CD8-positive, alpha-beta memory T cell (primary cell): Measurements from ENCODE around the gene GBA2. TPM values are rescaled to one million over a fixed set of nuclear protein-coding genes. Genes with fewer than 3 reads are reported as not detected.

ENCODE experiments used
- CTCF ChIA-PET: fragments of 350-600 bp; sonication (Branson Sonifier 250); formaldehyde crosslinking; loops from one replicate; lab custom pipeline; 2021; ENCODE audit warnings: antibody characterized with exemption; lab: Charles Lee
- POLR2A ChIA-PET: fragments of 350-600 bp; sonication (Branson Sonifier 250); formaldehyde crosslinking; loops from one replicate; lab custom pipeline; 2021; ENCODE audit warnings: antibody characterized with exemption; lab: Charles Lee
- DNase-seq, 5 donors: peaks; one replicate each; pipeline versions ENCODE4 v3.0.0 to v3.0.0-alpha.2; 2020 to 2022; ENCODE audit warnings: mixed read lengths in 1 of 5
- H3K27ac ChIP-seq: one replicate; pipeline ENCODE4 v1.7.0; 2013; ENCODE audit warnings: low read depth, mild to moderate bottlenecking, low read length, moderate library complexity
- H3K27me3 ChIP-seq: 2 replicates; pipeline ENCODE4 v1.7.0; 2013; ENCODE audit warnings: low read length, mild to moderate bottlenecking; ENCODE audit not compliant: insufficient read depth, poor library complexity, severe bottlenecking
- H3K36me3 ChIP-seq: 2 replicates; pipeline ENCODE4 v1.7.0; 2013; ENCODE audit warnings: mild to moderate bottlenecking, low read length, moderate library complexity; ENCODE audit not compliant: insufficient read depth
- H3K4me1 ChIP-seq: 2 replicates; pipeline ENCODE4 v1.7.0; 2013; ENCODE audit warnings: mild to moderate bottlenecking, low read length, moderate library complexity; ENCODE audit not compliant: insufficient read depth
- H3K4me3 ChIP-seq: 2 replicates; pipeline ENCODE4 v1.7.0; 2013; ENCODE audit warnings: mild to moderate bottlenecking, low read length
- H3K9me3 ChIP-seq: 2 replicates; pipeline ENCODE4 v1.7.0; 2013; ENCODE audit warnings: mild to moderate bottlenecking, low read length
- H3K27ac Mint-ChIP-seq, 8 donors: one replicate each; pipeline ENCODE4 v1.8.0; 2020 to 2021; ENCODE audit warnings: mixed read lengths in 8 of 8, mild to moderate bottlenecking in 6 of 8, inconsistent platforms in 3 of 8, moderate library complexity in 3 of 8
- H3K27me3 Mint-ChIP-seq, 2 donors: one replicate each; pipeline ENCODE4 v1.8.0; 2020 to 2021; ENCODE audit warnings: mixed read lengths in 2 of 2, mild to moderate bottlenecking in 1 of 2, moderate library complexity in 1 of 2
- H3K36me3 Mint-ChIP-seq, 3 donors: one replicate each; pipeline ENCODE4 v1.8.0; 2020 to 2021; ENCODE audit warnings: mixed read lengths in 3 of 3, inconsistent platforms in 1 of 3, mild to moderate bottlenecking in 1 of 3
- H3K4me1 Mint-ChIP-seq, 3 donors: one replicate each; pipeline ENCODE4 v1.8.0; 2020 to 2021; ENCODE audit warnings: mixed read lengths in 3 of 3, inconsistent platforms in 1 of 3, mild to moderate bottlenecking in 1 of 3
- H3K4me3 Mint-ChIP-seq, 7 donors: one replicate each; pipeline ENCODE4 v1.8.0; 2020 to 2021; ENCODE audit warnings: mixed read lengths in 7 of 7, mild to moderate bottlenecking in 6 of 7, moderate library complexity in 4 of 7, inconsistent platforms in 2 of 7
- H3K9me3 Mint-ChIP-seq, 5 donors: one replicate each; pipeline ENCODE4 v1.8.0; 2020 to 2022; ENCODE audit warnings: mixed read lengths in 5 of 5, mild to moderate bottlenecking in 3 of 5, moderate library complexity in 2 of 5, inconsistent platforms in 1 of 5
- polyA plus RNA-seq: library from polyadenylated mRNA; unstranded; fragments of 300-500 nt; fragmentation: Illumina TruSeq; gene quantifications from one replicate; pipeline ENCODE4 v1.2.3, GENCODE V29; 2021
- total RNA-seq, 2 experiments: library from RNA; stranded (reverse); gene quantifications; one replicate each; pipeline ENCODE4 v1.2.3, GENCODE V29; 2021

The GBA2 gene
- total and polyA plus RNA-seq, 3 experiments from 2014 or later: 30.7 to 42.0 (median 41.8) TPM

DNA sequence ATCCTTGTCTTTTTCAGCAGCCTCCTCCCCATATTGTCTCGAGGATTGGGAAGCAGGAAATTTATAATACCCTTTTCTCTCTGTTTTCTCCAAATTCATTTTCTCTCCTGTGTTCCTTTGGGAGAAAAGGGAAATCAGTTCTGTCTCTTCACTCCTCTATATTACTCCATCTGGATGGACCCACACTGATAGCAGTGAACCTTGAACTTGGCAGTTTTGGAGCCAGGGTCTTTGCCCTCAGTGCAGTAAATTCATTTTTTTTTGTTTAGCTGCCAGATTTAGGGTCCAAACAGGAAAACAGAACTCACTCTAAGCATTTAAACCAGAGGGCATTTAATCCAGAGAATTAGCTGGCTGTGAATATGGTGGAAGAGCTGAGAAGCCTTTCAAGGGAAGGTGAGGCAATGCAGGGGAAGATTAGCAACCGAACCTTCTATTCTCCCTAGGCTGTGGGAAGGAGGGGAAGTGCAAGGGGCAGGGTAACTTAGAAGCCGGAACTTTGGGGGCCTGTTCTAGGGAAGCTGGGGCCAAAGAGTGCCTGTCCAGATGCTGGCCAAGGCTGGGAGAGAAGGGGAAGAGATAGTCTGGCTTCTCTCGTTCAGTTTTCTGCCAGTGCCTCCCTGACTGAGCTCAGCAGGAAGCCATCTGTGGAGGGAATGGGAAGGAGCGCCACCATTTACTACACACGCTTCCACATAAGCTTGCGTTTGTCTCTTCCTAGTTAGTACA, 26.0 kb upstream of the GBA2 start:
- Histone ChIP-seq H3K4me3 (no peak overlapping the region), H3K27ac (no peak overlapping the region), H3K4me1 (no peaks in the 10 kb centered on the region), H3K9me3 (no peaks in the 10 kb centered on the region), H3K36me3 (no peaks in the 10 kb centered on the region), H3K27me3 (no peaks in the 10 kb centered on the region)
- no peaks in the 10 kb centered on the region for H3K27me3 Mint-ChIP-seq
- DNase-seq: no peak
- H3K36me3 Mint-ChIP-seq: peaks cover 0 to 15% (median 6%) of the 10 kb centered on the region in 3 donors
- H3K27ac Mint-ChIP-seq: peak overlapping the region in 2 of 8 donors; percentile 58 to 61
- POLR2A ChIA-PET: no interaction called here
- CTCF ChIA-PET: interaction anchor here (0.7 to 1.4 kb wide), 4 partner anchors 9 to 23 kb away, joined by 3 to 5 read pairs (median 3); no protein-coding TSS in a partner anchor
- peaks cover 0 to 7% (median 2%) of the 10 kb centered on the region in 3 donors for H3K4me1 Mint-ChIP-seq
- no peaks in the 10 kb centered on the region for H3K9me3 Mint-ChIP-seq
- H3K4me3 Mint-ChIP-seq: no peak overlapping the region

GRCh38 chr9:35771943-35772342, 22.9 kb upstream of the GBA2 start:
- no peak overlapping the region for H3K4me3 Mint-ChIP-seq
- H3K9me3 ChIP-seq: no peaks in the 10 kb centered on the region
- peaks cover 5 to 8% (median 5%) of the 10 kb centered on the region in 3 donors for H3K4me1 Mint-ChIP-seq
- H3K36me3 ChIP-seq: no peaks in the 10 kb centered on the region
- no peaks in the 10 kb centered on the region for H3K4me1 ChIP-seq
- H3K9me3 Mint-ChIP-seq: no peaks in the 10 kb centered on the region
- no peak for DNase-seq
- H3K27ac Mint-ChIP-seq: no peak overlapping the region
- ChIA-PET CTCF (interaction anchor here (1.4 to 2.8 kb wide), 2 partner anchors 15 to 18 kb away, joined by 4 to 8 read pairs; no protein-coding TSS in a partner anchor), POLR2A (no interaction called here)
- peaks cover 0 to 7% (median 0%) of the 10 kb centered on the region in 3 donors for H3K36me3 Mint-ChIP-seq
- no peaks in the 10 kb centered on the region for H3K27me3 Mint-ChIP-seq
- H3K27ac ChIP-seq: no peak overlapping the region
- no peak overlapping the region for H3K4me3 ChIP-seq
- H3K27me3 ChIP-seq: no peaks in the 10 kb centered on the region

GRCh38 chr9:35771534-35771933, 22.5 kb upstream of the GBA2 start:
- Histone ChIP-seq H3K27me3 (no peaks in the 10 kb centered on the region), H3K9me3 (no peaks in the 10 kb centered on the region), H3K4me3 (no peak overlapping the region), H3K36me3 (no peaks in the 10 kb centered on the region), H3K4me1 (no peaks in the 10 kb centered on the region), H3K27ac (no peak overlapping the region)
- Mint-ChIP-seq H3K4me3 (no peak overlapping the region), H3K4me1 (peaks cover 7 to 10% (median 8%) of the 10 kb centered on the region in 3 donors), H3K9me3 (no peaks in the 10 kb centered on the region), H3K27me3 (no peaks in the 10 kb centered on the region), H3K36me3 (peaks cover 0 to 7% (median 0%) of the 10 kb centered on the region in 3 donors), H3K27ac (no peak overlapping the region)
- DNase-seq: no peak
- ChIA-PET POLR2A (interaction anchor here (0.5 to 1.0 kb wide), 2 partner anchors 35 to 194 kb away, joined by 3 to 4 read pairs; no protein-coding TSS in a partner anchor), CTCF (interaction anchor here (2.8 to 3.0 kb wide), 2 partner anchors 15 to 18 kb away, joined by 8 to 11 read pairs; no protein-coding TSS in a partner anchor)

DNA sequence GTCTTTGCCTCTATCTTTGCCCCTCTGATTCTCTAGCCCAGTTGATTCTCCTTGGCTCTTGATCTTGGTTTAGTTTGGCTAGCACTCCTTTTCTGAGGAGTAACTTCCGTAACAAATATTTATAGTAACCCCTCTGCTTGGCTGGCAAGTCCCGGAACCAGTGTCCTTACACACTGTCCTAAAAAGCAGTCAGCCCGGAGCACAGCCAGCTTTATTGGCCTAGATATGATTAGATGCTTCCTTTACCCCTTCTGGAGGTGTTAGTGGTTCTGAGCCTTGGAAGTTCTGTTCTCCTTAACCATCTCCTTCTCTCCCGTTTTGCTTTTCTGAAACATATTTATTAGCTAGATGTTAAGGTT, 22.0 kb upstream of the GBA2 start:
- H3K27me3 Mint-ChIP-seq: no peaks in the 10 kb centered on the region
- H3K27me3 ChIP-seq: no peaks in the 10 kb centered on the region
- no peak overlapping the region for H3K27ac Mint-ChIP-seq
- H3K4me3 ChIP-seq: no peak overlapping the region
- H3K4me1 Mint-ChIP-seq: peaks cover 9 to 15% (median 12%) of the 10 kb centered on the region in 3 donors
- ChIA-PET CTCF (interaction anchor here (2.8 to 3.0 kb wide), 2 partner anchors 14 to 19 kb away, joined by 8 to 11 read pairs; no protein-coding TSS in a partner anchor), POLR2A (interaction anchor here (0.5 to 1.0 kb wide), 2 partner anchors 35 to 195 kb away, joined by 3 to 4 read pairs; no protein-coding TSS in a partner anchor)
- H3K27ac ChIP-seq: no peak overlapping the region
- H3K4me3 Mint-ChIP-seq: no peak overlapping the region
- H3K4me1 ChIP-seq: no peaks in the 10 kb centered on the region
- no peaks in the 10 kb centered on the region for H3K36me3 ChIP-seq
- H3K9me3 Mint-ChIP-seq: no peaks in the 10 kb centered on the region
- no peak for DNase-seq
- H3K9me3 ChIP-seq: no peaks in the 10 kb centered on the region
- H3K36me3 Mint-ChIP-seq: peaks cover 0 to 5% (median 0%) of the 10 kb centered on the region in 3 donors

DNA sequence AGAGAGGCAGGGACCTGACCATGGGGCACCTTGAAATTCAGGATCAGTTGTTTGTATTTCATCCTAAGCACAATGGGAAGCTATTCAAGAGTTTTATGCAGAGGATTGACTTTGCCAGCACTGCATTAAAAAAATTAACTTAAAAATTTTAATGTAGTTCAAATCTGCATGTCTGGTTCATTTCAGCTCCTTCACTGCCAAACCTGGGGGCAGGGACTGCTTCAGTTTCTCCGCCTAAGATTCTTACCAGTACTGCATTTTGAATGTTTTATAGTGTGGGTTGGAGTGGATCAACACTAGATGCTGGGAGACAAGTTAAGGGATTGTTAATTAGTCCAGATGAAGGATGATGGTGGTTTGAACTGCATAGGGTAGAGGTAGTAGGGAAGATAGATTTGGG, 20.7 kb upstream of the GBA2 start:
- DNase-seq: no peak
- no peak overlapping the region for H3K4me3 ChIP-seq
- H3K9me3 ChIP-seq: no peaks in the 10 kb centered on the region
- no peaks in the 10 kb centered on the region for H3K36me3 ChIP-seq
- H3K4me1 Mint-ChIP-seq: peaks cover 10 to 19% (median 12%) of the 10 kb centered on the region in 3 donors
- ChIA-PET CTCF (interaction anchor here (1.2 to 3.0 kb wide), 2 partner anchors 13 to 112 kb away, joined by 5 to 11 read pairs; no protein-coding TSS in a partner anchor), POLR2A (no interaction called here)
- H3K4me3 Mint-ChIP-seq: no peak overlapping the region
- no peak overlapping the region for H3K27ac Mint-ChIP-seq
- H3K9me3 Mint-ChIP-seq: no peaks in the 10 kb centered on the region
- peaks cover 0 to 3% (median 0%) of the 10 kb centered on the region in 3 donors for H3K36me3 Mint-ChIP-seq
- H3K27me3 ChIP-seq: no peaks in the 10 kb centered on the region
- H3K27ac ChIP-seq: no peak overlapping the region
- no peaks in the 10 kb centered on the region for H3K27me3 Mint-ChIP-seq
- no peaks in the 10 kb centered on the region for H3K4me1 ChIP-seq

- peaks cover 0 to 2% (median 0%) of the 10 kb centered on the region in 3 donors for H3K36me3 Mint-ChIP-seq
- H3K9me3 Mint-ChIP-seq: no peaks in the 10 kb centered on the region
- no peaks in the 10 kb centered on the region for H3K4me1 ChIP-seq
- CTCF ChIA-PET: interaction anchor here (0.8 kb wide), 1 partner anchor 59 kb away, joined by 3 read pairs; no protein-coding TSS in a partner anchor
- no peak for DNase-seq
- H3K27ac ChIP-seq: no peak overlapping the region
- H3K27me3 Mint-ChIP-seq: no peaks in the 10 kb centered on the region
- no peaks in the 10 kb centered on the region for H3K36me3 ChIP-seq
- no peak overlapping the region for H3K4me3 ChIP-seq
- H3K27me3 ChIP-seq: no peaks in the 10 kb centered on the region
- H3K27ac Mint-ChIP-seq: no peak overlapping the region
- no peaks in the 10 kb centered on the region for H3K9me3 ChIP-seq
- POLR2A ChIA-PET: no interaction called here
- H3K4me1 Mint-ChIP-seq: peaks cover 12 to 26% (median 13%) of the 10 kb centered on the region in 3 donors
- no peak overlapping the region for H3K4me3 Mint-ChIP-seq
These were observed 18.4 kb upstream of the GBA2 start for GRCh38 chr9:35767458-35767857.

GRCh38 chr9:35766997-35767396, 18.0 kb upstream of the GBA2 start:
- ChIA-PET POLR2A (no interaction called here), CTCF (no interaction called here)
- no peak overlapping the region for H3K4me3 Mint-ChIP-seq
- H3K36me3 Mint-ChIP-seq: peaks cover 0 to 2% (median 0%) of the 10 kb centered on the region in 3 donors
- H3K4me3 ChIP-seq: no peak overlapping the region
- H3K4me1 ChIP-seq: no peaks in the 10 kb centered on the region
- no peak overlapping the region for H3K27ac Mint-ChIP-seq
- no peaks in the 10 kb centered on the region for H3K27me3 ChIP-seq
- H3K9me3 ChIP-seq: no peaks in the 10 kb centered on the region
- no peaks in the 10 kb centered on the region for H3K27me3 Mint-ChIP-seq
- H3K27ac ChIP-seq: no peak overlapping the region
- peaks cover 12 to 27% (median 14%) of the 10 kb centered on the region in 3 donors for H3K4me1 Mint-ChIP-seq
- no peak for DNase-seq
- H3K9me3 Mint-ChIP-seq: no peaks in the 10 kb centered on the region
- H3K36me3 ChIP-seq: no peaks in the 10 kb centered on the region

GRCh38 chr9:35763803-35764202, 14.8 kb upstream of the GBA2 start:
- H3K36me3 Mint-ChIP-seq: peaks cover 0 to 6% (median 0%) of the 10 kb centered on the region in 3 donors
- POLR2A ChIA-PET: interaction anchor here (0.6 kb wide), 2 partner anchors 30 to 70 kb away, joined by 3 read pairs; no protein-coding TSS in a partner anchor
- no peaks in the 10 kb centered on the region for H3K27me3 Mint-ChIP-seq
- DNase-seq: no peak
- H3K9me3 ChIP-seq: no peaks in the 10 kb centered on the region
- H3K27ac Mint-ChIP-seq: peak overlapping the region in 1 of 8 donors; percentile 85
- no peaks in the 10 kb centered on the region for H3K36me3 ChIP-seq
- H3K4me1 ChIP-seq: peaks cover under 1% of the 10 kb centered on the region
- H3K4me1 Mint-ChIP-seq: peaks cover 33 to 51% (median 33%) of the 10 kb centered on the region in 3 donors
- H3K4me3 ChIP-seq: no peak overlapping the region
- CTCF ChIA-PET: no interaction called here
- H3K4me3 Mint-ChIP-seq: no peak overlapping the region
- H3K27me3 ChIP-seq: no peaks in the 10 kb centered on the region
- H3K9me3 Mint-ChIP-seq: no peaks in the 10 kb centered on the region
- H3K27ac ChIP-seq: no peak overlapping the region
